HFFc6 (cell line): ENCODE results near the gene NUBPL. TPM values are rescaled to one million over a fixed set of nuclear protein-coding genes. Genes with fewer than 3 reads are reported as not detected.
"Not testable (repeated sequence)": the region's sequence is repeated elsewhere in the genome, so short reads cannot be mapped to it uniquely, and the experiment has no call there.

Experiments
- DNase-seq: peaks from one replicate; pipeline ENCODE4 v3.0.0-alpha.2; 2018
- H3K27ac Mint-ChIP-seq: 2 replicates; pipeline ENCODE4 v1.8.0; 2020; ENCODE audit warnings: mild to moderate bottlenecking, mixed read lengths
- H3K27me3 Mint-ChIP-seq: 2 replicates; pipeline ENCODE4 v1.8.0; 2021; ENCODE audit warnings: mild to moderate bottlenecking, moderate library complexity, mixed read lengths; ENCODE audit not compliant: insufficient read depth
- H3K36me3 Mint-ChIP-seq: 2 replicates; pipeline ENCODE4 v1.8.0; 2021; ENCODE audit warnings: low read depth, mixed read lengths
- H3K4me1 Mint-ChIP-seq: 2 replicates; pipeline ENCODE4 v1.8.0; 2020; ENCODE audit warnings: low read depth, mixed read lengths
- H3K4me3 Mint-ChIP-seq: 2 replicates; pipeline ENCODE4 v1.8.0; 2020; ENCODE audit warnings: mild to moderate bottlenecking, moderate library complexity, mixed read lengths
- H3K9me3 Mint-ChIP-seq: 2 replicates; pipeline ENCODE4 v1.8.0; 2020; ENCODE audit warnings: mild to moderate bottlenecking, mixed read lengths
- CTCF ChIP-seq: fragments of 200-600 bp; sonication (generic); IDR thresholded peaks from 2 replicates; pipeline ENCODE4 v1.5.0; 2021; ENCODE audit warnings: antibody characterized with exemption, mild to moderate bottlenecking
- total RNA-seq, 6 experiments: library from RNA; stranded (reverse); fragmentation: NEBNext Ultra II Directional; extraction: Animal tissue kit (Norgen Biotek cat#: 25700); gene quantifications; 2 replicates in 1 of 6; 3 replicates in 5 of 6; pipeline ENCODE4 v1.2.3, GENCODE V29; 2021

NUBPL gene
- total RNA-seq, 6 experiments from 2014 or later = 8.2 to 10.7 (median 9.7) TPM

- Mint-ChIP-seq H3K4me1 (no peaks in the 10 kb centered on the region), H3K27me3 (no peaks in the 10 kb centered on the region), H3K27ac (no peak overlapping the region), H3K9me3 (peaks cover 11% of the 10 kb centered on the region), H3K36me3 (peaks cover 18% of the 10 kb centered on the region), H3K4me3 (no peak overlapping the region)
- TF ChIP-seq CTCF = no peak
- no peak for DNase-seq
Observed at GRCh38 chr14:31622060-31622459, 60.9 kb downstream of the NUBPL start.

DNA sequence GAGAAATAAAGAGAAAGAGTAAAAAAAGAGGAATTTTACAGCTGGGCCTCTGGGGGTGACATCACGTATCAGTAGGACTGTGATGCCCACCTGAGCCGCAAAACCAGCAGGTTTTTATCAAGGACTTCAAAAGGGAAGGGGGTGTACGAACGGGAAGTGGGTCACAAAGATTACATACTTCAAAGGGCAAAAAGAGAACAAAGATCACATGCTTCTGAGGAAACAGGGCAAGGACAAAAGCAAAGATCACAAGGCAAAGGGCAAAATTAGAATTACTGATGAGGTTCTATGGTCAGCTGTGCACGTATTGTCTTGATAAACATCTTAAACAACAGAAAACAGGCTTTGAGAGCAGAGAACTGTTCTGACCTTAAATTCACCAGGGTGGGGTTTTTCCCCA is 91.7 kb downstream of the NUBPL start:
- not testable (repeated sequence) for H3K27ac Mint-ChIP-seq, DNase-seq, H3K4me3 Mint-ChIP-seq, H3K27me3 Mint-ChIP-seq, H3K36me3 Mint-ChIP-seq, H3K4me1 Mint-ChIP-seq
- H3K9me3 Mint-ChIP-seq = peaks cover 24% of the 10 kb centered on the region

- H3K9me3 Mint-ChIP-seq = peaks cover 11% of the 10 kb centered on the region
- H3K4me1 Mint-ChIP-seq = no peaks in the 10 kb centered on the region
- TF ChIP-seq CTCF = no peak
- H3K36me3 Mint-ChIP-seq = peaks cover 2% of the 10 kb centered on the region; the same call in 1 of the 2 replicates
- H3K27me3 Mint-ChIP-seq = no peaks in the 10 kb centered on the region
- no peak overlapping the region for H3K27ac Mint-ChIP-seq
- H3K4me3 Mint-ChIP-seq = no peak overlapping the region
- DNase-seq = no peak
Observed at GRCh38 chr14:31657917-31658316, 96.7 kb downstream of the NUBPL start.

DNA sequence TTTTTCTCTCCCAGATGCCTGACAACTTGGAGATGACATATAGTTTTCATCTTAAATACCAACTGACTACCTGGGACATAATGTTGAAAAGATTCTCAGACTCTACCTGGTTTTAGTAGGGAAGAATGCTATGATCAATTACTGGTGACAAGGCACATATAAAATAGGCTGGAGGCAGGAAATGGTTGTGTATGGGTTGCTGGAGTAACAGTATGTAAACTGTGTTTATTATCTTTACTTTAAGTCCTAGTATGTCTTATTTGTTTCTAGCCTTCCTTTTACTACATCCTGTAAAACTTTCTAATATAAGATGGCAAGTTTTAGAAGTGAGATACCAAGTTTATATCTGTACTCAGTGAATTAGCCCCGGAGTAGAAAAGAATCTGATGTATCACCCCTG is 98.1 kb downstream of the NUBPL start:
- no peaks in the 10 kb centered on the region for H3K4me1 Mint-ChIP-seq
- H3K36me3 Mint-ChIP-seq = no peaks in the 10 kb centered on the region
- H3K9me3 Mint-ChIP-seq = no peaks in the 10 kb centered on the region
- H3K27ac Mint-ChIP-seq = no peak overlapping the region
- H3K27me3 Mint-ChIP-seq = no peaks in the 10 kb centered on the region
- no peak overlapping the region for H3K4me3 Mint-ChIP-seq
- no peak for TF ChIP-seq CTCF
- DNase-seq = no peak

DNA sequence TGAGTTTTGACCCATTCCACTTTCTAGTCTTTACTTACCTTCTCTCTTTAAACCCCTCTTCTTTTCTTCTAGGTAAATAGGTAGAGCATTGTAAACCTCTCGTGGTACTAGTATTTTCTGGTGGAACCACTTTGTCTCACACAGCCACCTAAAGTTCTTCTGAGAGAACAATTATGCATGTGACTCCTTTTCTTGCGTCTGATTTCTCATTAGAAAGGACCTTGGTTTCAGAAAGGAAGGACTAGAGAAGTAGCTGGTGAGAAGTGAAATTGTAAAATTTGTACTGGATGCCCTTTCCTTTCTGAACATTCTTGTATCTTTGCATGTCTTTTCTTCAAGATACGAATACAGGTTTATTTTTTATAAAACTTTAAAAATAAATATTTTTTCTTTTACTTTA is 99.0 kb downstream of the NUBPL start:
- Mint-ChIP-seq H3K36me3 (no peaks in the 10 kb centered on the region; the same call in 1 of the 2 replicates), H3K27me3 (no peaks in the 10 kb centered on the region), H3K27ac (no peak overlapping the region), H3K9me3 (peaks cover 2% of the 10 kb centered on the region; the same call in 1 of the 2 replicates), H3K4me1 (no peaks in the 10 kb centered on the region), H3K4me3 (no peak overlapping the region)
- no peak for DNase-seq
- TF ChIP-seq CTCF = no peak

DNA sequence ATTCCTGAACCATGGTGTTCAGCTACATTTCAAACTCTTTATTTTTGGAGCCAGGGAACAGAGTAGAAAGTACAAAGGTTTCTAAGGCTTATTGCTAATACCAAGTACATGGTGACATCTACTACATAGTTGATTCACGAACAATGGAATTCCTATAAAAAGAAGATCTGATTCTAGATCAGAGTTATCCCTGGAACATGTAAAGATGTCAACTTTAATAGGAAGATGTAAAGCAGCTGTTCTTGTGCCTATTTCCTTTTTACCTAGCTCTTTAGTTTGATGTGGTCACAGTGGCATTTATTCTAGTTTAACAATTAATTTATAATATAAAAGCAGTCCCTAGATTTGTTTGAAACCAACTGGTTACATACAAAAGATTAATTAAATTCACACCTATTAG is 99.5 kb downstream of the NUBPL start:
- H3K36me3 Mint-ChIP-seq = no peaks in the 10 kb centered on the region; the same call in 1 of the 2 replicates
- TF ChIP-seq CTCF = no peak
- DNase-seq = no peak
- no peaks in the 10 kb centered on the region for H3K4me1 Mint-ChIP-seq
- no peaks in the 10 kb centered on the region; the same call in 1 of the 2 replicates for H3K27me3 Mint-ChIP-seq
- no peak overlapping the region for H3K27ac Mint-ChIP-seq
- H3K4me3 Mint-ChIP-seq = no peak overlapping the region
- peaks cover 7% of the 10 kb centered on the region; the same call in 1 of the 2 replicates for H3K9me3 Mint-ChIP-seq
